Endodermal cell (in vitro differentiated cells): ENCODE data around the gene OR2A5. TPM values are rescaled to one million over a fixed set of nuclear protein-coding genes. Genes with fewer than 3 reads are reported as not detected.

Source experiments
- DNase-seq: peaks from one replicate; pipeline ENCODE4 v3.0.0-alpha.2; 2017
- H3K27ac ChIP-seq: 2 replicates; pipeline ENCODE4 v1.5.1; 2013; ENCODE audit warnings: mild to moderate bottlenecking, low read depth, low read length, moderate library complexity
- H3K27me3 ChIP-seq: 2 replicates; pipeline ENCODE4 v1.6.1; 2013; ENCODE audit warnings: mild to moderate bottlenecking, low read length, moderate library complexity; ENCODE audit not compliant: insufficient read depth, control insufficient read depth, poor library complexity, severe bottlenecking
- H3K36me3 ChIP-seq: 2 replicates; pipeline ENCODE4 v1.7.0; 2013; ENCODE audit warnings: mild to moderate bottlenecking, low read length, moderate library complexity; ENCODE audit not compliant: control insufficient read depth, insufficient read depth
- H3K4me1 ChIP-seq: one replicate; pipeline ENCODE4 v1.7.0; 2013; ENCODE audit warnings: low read length; ENCODE audit not compliant: control insufficient read depth, insufficient read depth
- H3K4me3 ChIP-seq: 2 replicates; pipeline ENCODE4 v1.5.1; 2013; ENCODE audit warnings: mild to moderate bottlenecking, low read length, moderate library complexity
- H3K9ac ChIP-seq: 2 replicates; pipeline ENCODE4 v1.6.1; 2013; ENCODE audit warnings: mild to moderate bottlenecking, low read length, moderate library complexity; ENCODE audit not compliant: poor library complexity, severe bottlenecking; ENCODE audit errors: extremely low read depth
- H3K9me3 ChIP-seq: 2 replicates; pipeline ENCODE4 v1.6.1; 2013; ENCODE audit warnings: mild to moderate bottlenecking, low read length, moderate library complexity; ENCODE audit not compliant: control insufficient read depth
- H3K27ac Mint-ChIP-seq: 2 replicates; pipeline ENCODE4 v1.8.0; 2020; ENCODE audit warnings: mixed read lengths
- H3K27me3 Mint-ChIP-seq: 2 replicates; pipeline ENCODE4 v1.8.0; 2021; ENCODE audit warnings: mild to moderate bottlenecking, mixed read lengths; ENCODE audit not compliant: insufficient read depth
- H3K36me3 Mint-ChIP-seq: 2 replicates; pipeline ENCODE4 v1.8.0; 2020; ENCODE audit warnings: low read depth, mixed read lengths
- H3K4me1 Mint-ChIP-seq: 2 replicates; pipeline ENCODE4 v1.8.0; 2020; ENCODE audit warnings: mixed read lengths
- H3K4me3 Mint-ChIP-seq: 2 replicates; pipeline ENCODE4 v1.8.0; 2020; ENCODE audit warnings: mild to moderate bottlenecking, moderate library complexity, mixed read lengths
- H3K9me3 Mint-ChIP-seq: 2 replicates; pipeline ENCODE4 v1.8.0; 2020; ENCODE audit warnings: mild to moderate bottlenecking, mixed read lengths
- CTCF ChIP-seq: fragments of 200-600 bp; sonication (generic); conservative IDR thresholded peaks from 2 replicates; pipeline ENCODE4 v1.5.0; 2021; ENCODE audit warnings: antibody characterized with exemption, mild to moderate bottlenecking
- WGBS, 2 experiments: methylation state at CpG; one replicate each; pipeline versions ENCODE4 v1.1.5 to v1.1.7; 2013; ENCODE audit warnings: missing lambda C conversion rate in 2 of 2, mixed read lengths in 1 of 2; ENCODE audit not compliant: insufficient coverage in 1 of 2, insufficient read length in 1 of 2; 5-methylcytosine and 5-hydroxymethylcytosine counted together
- total RNA-seq, 2 donors: library from RNA; stranded (reverse); fragmentation: NEBNext Ultra II Directional in 1 of 2; extraction: Animal tissue kit (Norgen Biotek cat#: 25700) in 1 of 2; gene quantifications; 2 replicates in 1 of 2; 3 replicates in 1 of 2; pipeline ENCODE4 v1.2.1, GENCODE V29; 2021

The OR2A5 gene
- total RNA-seq, 2 donors from 2014 or later = not detected

- Mint-ChIP-seq H3K4me1 (peaks cover 5% of the 10 kb centered on the region), H3K27ac (no peak overlapping the region), H3K36me3 (no peaks in the 10 kb centered on the region), H3K4me3 (no peak overlapping the region), H3K27me3 (no peaks in the 10 kb centered on the region), H3K9me3 (no peaks in the 10 kb centered on the region)
- H3K27me3 ChIP-seq = peaks cover 5% of the 10 kb centered on the region
- WGBS, 2 experiments = 78 to 83% methylated on average over 2 to 4 of the region's 4 CpGs
- H3K4me3 ChIP-seq = no peak overlapping the region
- H3K36me3 ChIP-seq = no peaks in the 10 kb centered on the region
- peak; percentile 59 for DNase-seq
- no peaks in the 10 kb centered on the region for H3K9me3 ChIP-seq
- peaks cover 4% of the 10 kb centered on the region for H3K4me1 ChIP-seq
- H3K27ac ChIP-seq = no peak overlapping the region
- H3K9ac ChIP-seq = no peak overlapping the region
- TF ChIP-seq CTCF = no peak
Observed at GRCh38 chr7:144026203-144026883, 22.4 kb upstream of the OR2A5 start.

GRCh38 chr7:144027070-144027469 is 21.7 kb upstream of the OR2A5 start:
- Histone ChIP-seq H3K4me3 (no peak overlapping the region), H3K27ac (no peak overlapping the region), H3K36me3 (no peaks in the 10 kb centered on the region), H3K9ac (no peak overlapping the region), H3K9me3 (no peaks in the 10 kb centered on the region), H3K27me3 (peaks cover 5% of the 10 kb centered on the region), H3K4me1 (peaks cover 4% of the 10 kb centered on the region)
- Mint-ChIP-seq H3K4me1 (peaks cover 4% of the 10 kb centered on the region), H3K4me3 (no peak overlapping the region), H3K27me3 (no peaks in the 10 kb centered on the region), H3K9me3 (no peaks in the 10 kb centered on the region), H3K36me3 (no peaks in the 10 kb centered on the region), H3K27ac (no peak overlapping the region)
- TF ChIP-seq CTCF = peak; percentile 66
- DNase-seq = no peak
- WGBS, 2 experiments = 19 to 49% methylated on average over 2 to 3 of the region's 3 CpGs

GRCh38 chr7:144027974-144028373 is 20.8 kb upstream of the OR2A5 start:
- Histone ChIP-seq H3K9ac (no peak overlapping the region), H3K27me3 (peaks cover 5% of the 10 kb centered on the region), H3K27ac (no peak overlapping the region), H3K4me3 (no peak overlapping the region), H3K9me3 (no peaks in the 10 kb centered on the region), H3K4me1 (no peaks in the 10 kb centered on the region), H3K36me3 (no peaks in the 10 kb centered on the region)
- Mint-ChIP-seq H3K4me1 (no peaks in the 10 kb centered on the region), H3K9me3 (no peaks in the 10 kb centered on the region), H3K27me3 (no peaks in the 10 kb centered on the region), H3K4me3 (no peak overlapping the region), H3K27ac (no peak overlapping the region), H3K36me3 (no peaks in the 10 kb centered on the region)
- TF ChIP-seq CTCF = no peak
- 92% methylated on average over 1 of the region's 1 CpG; no CpG with 5 or more reads in 1 of the 2 experiments for WGBS, 2 experiments
- DNase-seq = no peak
